Activated CD4-positive, alpha-beta T cell treated with anti-CD3 and anti-CD28 coated beads, Interleukin-10, Interleukin-2, amounts not matched to agents 100 ng/mL and 50 ng/mL, durations not matched to agents 16 hours and 8 hours (primary cell): ENCODE results near the gene UBASH3B.
A peak's percentile ranks its signal among the peaks of the same experiment; 100 is the strongest.

Experiments used
- DNase-seq: peaks from one replicate; pipeline ENCODE4 v3.0.0-alpha.2; 2020

The UBASH3B gene

DNA sequence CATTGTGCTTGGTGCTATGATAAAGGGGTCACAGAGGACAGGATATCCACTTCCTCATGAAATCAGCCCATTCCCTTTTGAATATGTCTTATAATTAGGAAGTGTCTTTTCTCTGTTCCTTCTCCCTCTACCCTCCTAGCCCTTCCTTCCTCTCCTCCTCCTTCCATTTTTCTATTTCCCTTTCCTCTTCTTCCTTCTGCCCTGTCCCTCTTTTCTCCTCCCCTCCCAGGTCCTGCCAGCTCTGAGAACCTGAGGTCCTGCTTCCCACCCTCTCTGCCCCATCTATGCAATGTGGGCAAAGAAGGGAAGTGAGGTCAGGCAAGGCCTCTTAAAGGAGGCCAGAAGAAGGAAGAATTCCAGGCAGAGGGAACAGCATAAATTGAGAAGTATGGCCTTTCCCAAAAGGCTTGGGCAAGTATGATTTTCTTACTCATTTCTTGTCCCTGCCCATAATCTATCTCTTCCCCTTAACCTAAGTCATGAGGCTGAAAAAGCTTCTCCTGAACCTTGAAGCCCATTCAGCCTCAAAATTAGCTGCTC is 7.7 kb upstream of the UBASH3B start:
- no peak for DNase-seq

DNA sequence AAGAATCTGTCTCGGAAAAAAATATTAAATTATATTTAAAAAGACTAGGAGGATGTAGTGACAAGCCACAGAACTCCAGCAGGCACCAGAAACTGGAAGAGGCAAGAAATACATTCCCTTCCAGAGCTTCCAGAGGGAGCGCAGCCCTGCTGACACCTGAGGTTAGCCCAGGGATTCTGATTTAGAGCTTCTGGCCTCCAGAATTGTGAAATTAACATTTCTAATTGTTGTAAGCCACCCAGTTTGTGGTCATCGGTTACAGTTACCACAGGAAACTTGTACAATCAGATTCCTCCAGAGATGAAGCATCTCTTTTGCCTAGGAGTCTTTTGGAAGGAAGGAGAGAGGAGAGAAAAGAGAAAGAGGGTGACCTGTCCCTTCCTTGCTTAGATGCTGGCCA is 6.4 kb upstream of the UBASH3B start:
- DNase-seq, result no peak

DNA sequence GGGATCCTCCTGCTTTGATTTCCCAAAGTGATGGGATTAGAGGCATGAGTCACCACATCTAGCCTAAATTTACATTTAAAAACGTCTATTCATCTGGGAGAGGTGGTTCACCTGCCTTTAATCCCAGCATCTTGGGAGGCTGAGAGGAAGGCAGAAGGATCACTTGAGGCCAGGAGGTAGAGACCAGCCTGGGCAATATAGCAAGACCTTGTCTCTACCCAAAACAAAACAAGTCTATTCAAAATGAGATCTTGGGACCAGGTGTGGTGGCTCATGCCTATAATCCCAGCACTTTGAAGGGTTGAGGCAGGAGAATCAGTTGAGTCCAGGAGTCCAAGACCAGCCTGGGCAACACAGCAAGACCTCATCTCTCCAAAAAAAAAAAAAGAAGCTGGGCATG is 4.9 kb upstream of the UBASH3B start:
- no peak for DNase-seq

DNA sequence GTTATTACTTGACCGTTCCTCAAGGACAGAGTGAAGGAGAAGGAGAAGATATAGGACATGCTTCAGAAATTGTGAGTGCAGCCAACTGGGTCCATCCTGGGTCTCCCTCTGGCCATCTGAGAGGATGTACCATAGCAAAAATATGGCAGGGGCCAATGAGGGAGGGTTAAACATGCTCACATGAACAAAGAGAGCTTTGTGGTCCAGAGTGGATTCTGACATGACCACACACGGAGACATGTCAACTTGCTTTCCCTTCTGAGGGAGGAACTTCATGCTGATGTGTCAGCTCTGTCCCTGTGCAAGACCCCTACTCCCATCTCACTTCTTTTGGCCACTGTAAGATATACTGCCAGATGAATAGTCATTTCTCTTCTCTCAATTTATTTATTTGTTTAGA is 3.0 kb upstream of the UBASH3B start:
- DNase-seq, result no peak

DNA sequence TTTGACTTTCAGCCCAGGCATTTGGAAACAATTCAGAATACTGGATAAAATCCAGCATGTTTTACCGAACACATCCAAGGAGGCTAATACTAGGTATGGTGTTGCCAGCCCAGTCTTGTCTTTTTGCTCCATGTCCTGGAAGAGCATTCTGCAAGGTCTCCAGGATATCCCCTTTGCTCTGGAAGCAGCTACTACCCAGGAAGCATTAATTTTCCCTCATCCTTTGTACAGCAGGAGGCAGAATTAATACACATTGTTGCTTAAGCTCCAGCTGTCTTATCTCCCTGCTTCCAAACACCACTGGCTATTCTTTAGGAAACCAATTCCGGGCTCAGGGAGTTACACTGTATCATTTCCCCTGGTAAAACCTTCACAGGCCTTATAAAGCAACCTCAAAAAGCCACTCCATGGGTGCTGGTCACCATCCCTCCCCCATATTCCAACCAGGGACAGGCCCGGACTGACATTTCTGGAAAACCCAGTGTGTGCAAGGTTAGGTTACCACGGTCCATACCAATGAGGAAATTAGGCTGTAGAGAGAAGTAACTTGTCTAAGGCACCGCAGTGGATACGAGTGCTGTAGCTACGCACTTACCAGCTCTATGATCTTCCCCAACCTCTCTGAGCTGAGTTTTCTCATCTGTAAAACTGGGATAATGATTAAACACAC is 1.5 kb upstream of the UBASH3B start:
- DNase-seq, result no peak

DNA sequence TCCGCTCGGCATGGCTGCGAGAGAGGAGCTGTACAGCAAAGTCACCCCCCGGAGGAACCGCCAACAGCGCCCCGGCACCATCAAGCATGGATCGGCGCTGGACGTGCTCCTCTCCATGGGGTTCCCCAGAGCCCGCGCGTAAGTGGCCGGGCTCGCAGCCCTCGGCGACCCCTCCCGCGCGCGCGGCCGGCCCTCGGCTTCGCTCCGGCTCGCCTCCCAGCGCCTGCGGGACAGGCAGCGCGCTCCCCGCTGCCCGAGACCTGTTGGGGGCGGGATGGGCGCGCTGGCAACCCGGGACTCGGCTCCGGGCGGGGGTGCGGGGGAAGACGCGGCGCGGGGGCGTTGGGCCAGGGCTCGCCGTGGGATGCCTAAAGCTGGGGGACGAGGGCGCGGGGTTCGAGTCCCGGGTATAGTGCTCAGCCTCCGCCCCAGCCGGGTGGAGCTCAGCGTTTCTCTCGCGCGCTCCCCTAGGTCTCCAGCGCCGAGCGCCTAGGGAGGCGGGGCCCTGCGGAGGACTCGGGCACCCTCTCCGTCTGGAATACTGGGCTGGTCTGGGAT is 630 bp downstream of the UBASH3B start:
- DNase-seq, result peak; percentile 39

DNA sequence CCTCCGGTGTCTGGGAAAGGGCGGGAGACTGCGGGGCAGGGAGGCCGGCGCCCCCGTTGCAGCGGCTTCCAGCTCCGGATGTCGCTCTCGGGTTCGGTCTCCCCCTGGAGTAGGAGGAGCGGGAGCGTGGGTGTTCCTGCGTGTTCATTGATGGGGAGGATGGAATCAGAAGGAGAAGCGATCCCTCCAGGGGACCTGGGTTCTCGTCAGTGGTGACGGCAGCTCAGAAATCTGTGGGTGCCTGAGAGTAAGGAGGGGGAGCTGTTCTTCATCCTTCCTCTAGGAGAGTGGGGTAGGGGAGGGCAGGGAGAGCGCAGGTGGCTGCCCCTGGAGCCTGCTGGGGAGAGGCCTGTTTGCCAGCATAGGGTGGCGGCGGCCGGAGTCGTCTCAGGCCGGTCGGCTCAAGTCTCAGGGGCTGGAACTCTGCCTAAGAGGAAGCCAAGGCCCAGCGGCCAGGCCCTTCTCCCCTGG is 1.1 kb downstream of the UBASH3B start:
- peak; percentile 24 for DNase-seq

DNA sequence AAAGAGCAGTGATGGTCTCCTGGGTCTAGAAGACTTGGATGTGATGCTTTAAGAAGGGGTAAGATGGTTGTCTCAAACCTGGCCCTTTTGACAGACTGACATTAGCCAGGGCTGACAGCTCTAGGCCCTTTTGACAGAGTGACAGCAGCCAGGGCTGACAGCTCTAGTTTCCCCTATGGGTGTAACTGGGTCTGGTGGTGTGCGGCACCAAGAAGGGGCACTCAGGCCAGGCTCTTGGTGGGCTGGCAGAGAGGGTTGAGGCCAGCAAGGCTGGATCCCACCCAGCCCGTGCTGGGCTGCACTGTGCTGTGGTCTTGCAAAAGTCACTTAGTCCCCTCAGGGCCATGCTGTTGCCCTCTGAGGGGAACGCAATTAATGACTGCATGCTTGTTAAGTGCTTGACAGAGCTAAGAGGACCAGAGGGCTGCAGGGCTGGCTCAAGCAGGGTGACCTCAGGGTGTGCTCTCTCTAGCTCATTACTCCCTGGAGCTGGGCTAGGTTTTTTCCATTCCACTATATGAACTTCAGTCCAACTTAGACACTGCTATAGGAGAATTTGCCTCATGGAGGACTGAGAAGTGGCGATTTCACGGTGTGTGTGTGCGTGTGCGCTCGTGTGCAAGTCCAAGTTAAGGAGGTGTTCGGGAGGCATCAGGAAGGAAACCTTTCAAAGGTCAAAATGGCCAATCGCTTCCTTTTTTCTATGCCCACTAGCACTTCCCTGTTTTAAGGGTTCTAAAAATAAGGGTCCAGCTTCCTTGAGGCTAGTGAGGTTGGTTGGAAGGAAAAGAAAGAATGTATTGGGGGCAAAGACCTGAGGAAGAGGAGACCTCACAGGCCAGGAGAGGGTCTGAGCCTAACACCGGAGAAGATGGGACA is 4.4 kb downstream of the UBASH3B start:
- no peak for DNase-seq

DNA sequence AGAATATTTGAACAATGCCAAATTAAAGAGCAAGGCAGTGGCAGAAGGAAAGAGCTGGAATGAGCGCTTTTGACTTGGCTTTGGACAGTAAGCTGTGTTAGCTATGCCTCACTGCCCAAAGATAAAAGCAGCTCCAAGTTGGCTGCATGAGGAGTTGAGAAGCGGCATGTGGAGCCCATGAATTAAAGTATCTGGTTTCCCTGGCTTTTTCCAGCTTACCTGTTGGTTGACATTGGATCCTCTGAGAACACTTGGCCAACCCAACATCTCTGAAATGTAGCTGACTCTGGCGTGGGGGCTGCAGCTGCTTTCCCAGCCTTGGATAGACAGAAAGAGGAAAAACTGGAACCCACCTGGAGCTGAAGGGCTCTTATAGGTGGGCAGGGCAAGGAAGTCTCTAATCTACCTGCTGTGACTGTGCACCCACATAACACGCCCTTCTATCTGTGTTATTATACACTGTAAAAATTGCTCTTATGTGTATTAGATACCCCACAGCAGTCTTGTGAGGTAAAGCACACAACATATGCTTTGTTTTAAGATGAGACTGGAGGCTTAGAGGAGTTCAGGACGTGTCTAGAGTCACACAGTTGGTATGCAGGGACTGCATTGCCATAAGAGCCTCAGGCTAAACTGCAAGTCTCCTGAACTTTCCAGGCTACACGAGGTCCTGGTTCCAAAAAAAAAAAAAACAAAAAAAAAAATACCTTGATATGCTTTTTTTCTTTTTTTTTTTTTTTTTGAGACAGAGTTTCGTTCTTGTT is 5.8 kb downstream of the UBASH3B start:
- DNase-seq, result no peak

DNA sequence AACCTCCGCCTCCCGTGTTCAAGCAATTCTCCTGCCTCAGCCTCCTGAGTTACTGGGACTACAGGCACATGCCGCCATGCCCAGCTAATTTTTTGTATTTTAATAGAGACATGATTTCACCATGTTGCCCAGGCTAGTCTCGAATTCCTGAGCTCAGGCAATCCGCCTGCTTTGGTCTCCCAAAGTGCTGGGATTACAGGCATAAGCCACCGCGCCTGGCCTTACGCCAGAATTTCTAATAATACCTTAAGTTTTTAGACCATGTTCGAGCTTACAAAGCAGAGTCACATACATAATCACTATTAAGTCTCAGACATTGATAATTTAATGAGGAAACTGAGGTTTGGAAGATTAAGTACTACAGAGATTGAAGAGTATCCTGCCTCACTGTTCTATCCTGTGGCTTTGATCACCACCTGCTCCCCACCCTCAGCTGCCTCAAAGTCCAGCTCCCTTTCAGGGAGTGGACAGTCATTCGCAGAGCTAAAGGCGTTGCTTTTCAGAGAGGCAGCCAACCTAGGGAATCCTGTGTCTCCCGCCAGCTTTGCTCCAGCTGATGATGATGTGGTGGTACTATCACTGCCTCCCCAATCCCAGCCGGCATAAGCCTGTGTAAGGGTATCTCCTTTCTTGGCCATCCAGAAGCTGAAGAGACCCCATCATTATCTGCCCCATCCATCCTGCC is 7.7 kb downstream of the UBASH3B start:
- no peak for DNase-seq

DNA sequence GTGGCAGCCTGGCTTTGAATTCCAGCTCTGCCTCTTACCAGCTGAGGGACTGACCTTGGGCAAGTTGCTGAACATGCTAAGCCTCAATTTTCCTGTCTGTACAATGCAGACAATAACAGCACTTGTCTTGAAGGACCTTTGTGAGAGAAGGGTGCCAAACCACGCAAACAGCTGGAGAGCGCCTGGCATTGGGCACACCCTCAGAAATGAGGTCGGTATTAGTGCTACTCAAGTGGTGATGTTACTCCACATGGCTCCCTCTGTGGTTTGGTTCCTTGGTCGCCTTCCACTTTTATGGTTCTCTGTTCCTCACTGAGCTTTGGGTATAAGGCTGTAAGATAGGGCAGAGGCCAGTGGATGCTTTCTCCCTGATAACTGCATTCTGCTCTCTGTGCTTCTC is 8.2 kb downstream of the UBASH3B start:
- no peak for DNase-seq

DNA sequence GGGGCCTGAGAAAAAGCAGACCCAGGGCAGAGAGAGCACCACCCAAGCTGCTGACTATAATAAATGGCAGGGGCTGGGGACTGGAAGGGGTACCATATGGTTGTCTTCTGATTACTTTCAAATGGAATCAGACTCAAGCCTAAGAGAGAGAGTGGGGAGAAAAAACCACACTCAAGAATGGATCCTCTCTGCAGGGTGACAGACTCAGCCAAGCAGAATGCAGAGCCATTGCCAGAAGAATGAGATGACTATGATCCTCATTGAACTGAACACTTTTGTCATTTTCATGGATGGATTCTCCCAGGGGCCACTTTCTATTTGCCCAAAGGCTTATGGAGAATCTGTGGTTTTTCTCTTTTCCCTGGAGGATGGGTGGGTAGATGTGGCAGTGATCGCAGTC is 8.7 kb downstream of the UBASH3B start:
- DNase-seq, result no peak

DNA sequence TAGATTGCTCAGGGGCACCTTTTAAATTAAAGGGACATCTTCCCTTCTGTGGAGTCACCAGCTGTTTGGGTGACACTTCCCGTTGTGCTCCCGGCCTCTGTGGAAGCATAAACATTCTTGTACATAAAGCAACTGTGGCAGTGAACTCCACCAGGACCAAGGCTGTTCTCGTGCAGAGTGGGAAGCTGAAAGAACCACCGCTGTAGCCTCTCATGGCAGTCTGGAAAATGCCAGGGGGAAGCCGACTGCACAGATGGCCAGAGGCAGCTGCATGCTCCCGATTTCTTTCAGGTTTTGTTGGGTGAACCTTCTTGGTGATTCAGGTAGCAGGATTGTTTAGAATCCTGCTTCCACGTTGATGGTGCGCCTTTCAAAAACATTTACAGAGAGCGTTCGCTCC is 10.3 kb downstream of the UBASH3B start:
- DNase-seq, result no peak

DNA sequence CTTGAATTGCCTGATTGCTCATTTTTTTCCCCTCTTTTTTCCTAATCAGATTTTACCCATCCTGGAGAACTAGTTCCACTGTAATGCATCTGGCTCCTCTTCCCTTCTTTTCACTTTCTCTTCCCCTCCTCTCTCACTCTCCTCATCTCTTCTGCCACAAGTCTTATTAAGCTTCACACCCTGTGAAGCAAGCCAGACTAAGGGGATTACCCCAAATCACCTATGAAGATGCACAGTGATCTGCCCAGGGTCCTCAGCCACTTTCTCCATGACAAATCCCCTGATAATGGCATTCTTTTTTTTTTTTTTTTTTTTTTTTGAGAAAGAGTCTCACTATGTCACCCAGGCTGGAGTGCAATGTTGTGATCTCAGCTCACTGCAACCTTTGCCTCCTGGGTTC is 11.2 kb downstream of the UBASH3B start:
- DNase-seq, result no peak

DNA sequence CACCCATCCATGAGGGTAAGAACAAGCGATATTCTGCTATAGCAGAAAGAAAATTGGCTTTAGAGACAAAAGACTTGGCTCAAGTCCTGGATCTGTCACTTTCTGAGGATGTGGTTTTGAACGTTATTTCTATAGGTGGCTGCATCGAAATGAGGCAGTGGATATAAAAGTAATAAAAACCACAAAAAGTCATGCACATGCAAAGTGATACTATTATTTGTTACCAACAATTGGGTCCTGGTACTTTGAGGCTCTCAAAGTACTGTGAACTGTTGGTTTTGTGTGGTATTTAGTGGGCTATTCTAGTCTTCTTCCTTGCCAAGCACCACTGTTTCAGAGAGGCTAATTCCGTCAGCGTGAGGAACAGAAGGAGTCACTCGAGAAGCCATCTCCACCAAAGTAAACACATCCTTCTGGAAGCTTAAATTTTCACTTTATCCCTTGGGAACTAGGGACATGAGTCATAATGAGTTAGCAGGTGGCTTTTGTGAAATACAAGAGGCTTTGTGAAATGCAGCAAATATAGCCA is 13.1 kb downstream of the UBASH3B start:
- DNase-seq, result peak; percentile 63

DNA sequence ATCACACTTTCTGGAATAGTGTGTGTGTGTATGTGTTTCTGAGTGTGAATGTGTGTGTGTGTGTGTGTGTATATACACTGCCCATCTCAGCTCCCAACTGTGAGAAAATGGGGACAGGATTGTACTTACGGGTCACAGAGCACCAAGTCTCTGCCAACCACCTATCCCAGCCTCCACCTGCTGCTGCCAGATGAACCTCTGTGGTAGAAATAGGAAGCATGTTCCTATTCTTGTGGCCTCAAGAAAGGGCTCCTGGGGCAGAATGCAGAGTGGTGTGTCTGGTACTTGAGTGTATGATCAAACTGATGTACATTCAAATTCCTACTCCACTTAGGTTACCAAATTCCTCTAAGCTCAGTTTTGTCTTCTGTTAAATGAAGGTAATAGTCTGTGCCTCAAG is 14.6 kb downstream of the UBASH3B start:
- no peak for DNase-seq

DNA sequence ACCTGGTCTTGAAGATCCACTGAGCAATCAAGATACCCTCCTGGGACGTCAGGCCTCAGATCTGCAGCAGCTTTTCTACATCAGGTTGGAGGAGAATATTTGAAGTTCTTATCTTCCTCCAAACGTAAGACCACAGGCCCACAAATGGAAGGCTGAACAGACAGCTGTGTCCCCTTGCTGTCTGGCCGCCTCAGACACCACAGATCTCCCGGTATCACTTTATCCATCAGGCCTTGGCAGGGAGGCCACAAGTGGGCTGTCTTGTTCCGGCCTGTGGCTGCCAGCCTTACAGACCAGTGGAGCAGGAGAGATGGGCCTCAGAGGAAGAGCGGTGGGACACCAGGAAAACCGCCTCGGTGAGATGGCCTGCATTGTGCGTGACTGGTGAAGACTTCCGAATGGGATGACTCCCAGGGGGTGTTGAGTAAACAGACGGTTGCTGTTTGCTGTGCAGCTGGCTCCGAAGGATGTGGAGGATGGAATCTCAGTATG is 15.9 kb downstream of the UBASH3B start:
- no peak for DNase-seq

DNA sequence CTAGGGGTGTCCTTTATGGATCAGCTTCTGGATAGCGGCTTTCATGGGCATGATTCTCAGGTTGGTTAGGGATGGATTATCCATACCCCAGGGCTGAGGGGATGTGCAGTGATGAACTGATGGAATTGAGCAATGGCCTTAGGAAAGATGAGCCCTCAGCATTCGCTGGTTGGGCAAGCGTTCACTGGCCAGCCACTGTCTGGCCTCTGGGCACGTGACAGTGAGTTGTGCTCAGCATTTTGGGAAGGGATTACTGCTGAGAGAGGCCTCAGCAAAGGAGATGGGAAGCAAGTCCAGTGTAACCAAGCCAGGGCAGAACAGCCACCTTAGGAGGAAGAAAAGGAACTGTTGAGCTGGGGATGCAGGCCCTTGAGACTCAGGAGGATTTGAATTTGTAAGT is 17.4 kb downstream of the UBASH3B start:
- DNase-seq, result no peak

DNA sequence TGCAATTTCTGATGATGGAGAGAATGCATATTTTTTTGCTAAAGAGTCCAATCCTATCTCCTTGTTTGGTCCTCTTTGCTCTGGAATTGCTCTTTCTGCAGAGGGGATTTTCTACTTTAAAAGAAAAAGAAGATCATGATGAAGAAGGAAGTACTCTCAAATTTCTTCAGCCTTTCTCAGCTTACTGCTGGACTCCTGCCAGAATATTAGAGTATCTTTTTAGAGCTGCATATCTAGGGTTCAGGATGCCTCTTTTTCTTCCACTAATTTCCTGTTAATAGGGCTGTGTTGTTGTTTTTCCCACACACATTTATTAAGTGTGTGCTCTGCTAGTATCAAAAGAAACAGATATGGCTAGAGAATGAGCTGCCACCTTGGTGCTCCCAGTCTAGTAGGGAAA is 18.2 kb downstream of the UBASH3B start:
- no peak for DNase-seq

DNA sequence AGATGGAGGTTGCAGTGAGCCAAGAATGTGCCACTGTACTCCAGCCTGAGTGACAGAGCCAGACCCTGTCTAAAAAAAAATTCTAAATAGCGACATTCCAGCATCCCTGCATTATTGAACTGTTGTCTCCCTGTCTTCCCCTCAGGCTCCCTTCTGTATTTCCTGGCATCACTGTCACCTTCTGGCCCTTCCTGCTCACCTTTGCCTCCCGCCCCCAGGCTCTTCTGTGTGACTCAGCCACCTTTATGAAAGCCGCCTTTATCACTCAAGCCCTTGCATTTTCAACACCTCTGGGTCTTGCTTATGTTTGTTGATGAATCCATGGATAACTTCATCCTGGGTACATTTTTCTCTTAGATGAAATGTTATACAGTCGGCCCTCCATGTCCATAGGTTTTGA is 21.1 kb downstream of the UBASH3B start:
- DNase-seq, result no peak

DNA sequence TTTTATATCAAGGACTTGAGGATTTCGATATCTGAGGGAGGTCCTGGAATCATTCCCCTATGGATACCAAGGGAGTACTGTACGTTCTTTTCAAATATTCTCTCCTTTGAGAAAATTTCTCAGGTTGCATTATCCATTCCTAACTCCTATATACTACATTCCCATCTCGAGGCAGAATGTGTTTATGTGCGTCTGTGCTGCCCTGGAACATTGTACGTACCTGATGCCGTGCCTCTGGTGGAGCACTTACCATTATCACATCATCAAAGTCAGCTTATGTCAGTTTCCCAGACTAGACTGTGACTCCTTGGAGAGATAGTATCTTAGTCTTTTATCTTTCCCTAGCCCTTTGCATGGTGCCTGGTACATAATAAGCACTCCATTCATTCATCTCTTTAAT is 21.7 kb downstream of the UBASH3B start:
- DNase-seq, result no peak

DNA sequence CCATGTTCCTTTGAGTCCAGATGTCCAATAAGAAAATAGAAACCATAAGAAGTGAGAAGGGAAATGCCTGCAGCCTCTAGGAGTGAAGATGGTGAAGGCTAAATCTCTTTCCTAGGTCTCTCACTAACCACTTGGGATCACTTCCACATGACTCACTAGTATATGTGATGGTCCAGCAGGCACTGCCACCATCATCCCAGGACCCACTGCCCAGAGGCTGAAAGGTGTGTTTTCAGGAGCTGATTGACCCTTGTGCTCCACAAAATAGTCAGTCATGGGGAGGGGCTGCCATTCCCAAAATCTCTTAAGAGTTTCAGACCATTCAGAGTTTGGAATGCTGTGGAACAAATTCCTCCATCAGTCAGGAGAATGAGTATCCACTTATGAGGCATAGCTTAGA is 22.9 kb downstream of the UBASH3B start:
- no peak for DNase-seq
